H1 (cell line): ENCODE measurements around the gene GLRA1. TPM values are rescaled to one million over a fixed set of nuclear protein-coding genes. Genes with fewer than 3 reads are reported as not detected.

Source experiments
- CTCF ChIA-PET: fragments of 300-600 bp; sonication (Branson Sonifier 250); formaldehyde crosslinking; loops from one replicate; lab custom pipeline; 2021; ENCODE audit not compliant: partially characterized antibody; lab: Charles Lee
- POLR2A ChIA-PET: fragments of 300-600 bp; sonication (Branson Sonifier 250); formaldehyde crosslinking; loops from one replicate; lab custom pipeline; 2021; ENCODE audit warnings: inconsistent platforms; ENCODE audit not compliant: partially characterized antibody; lab: Charles Lee
- DNase-seq, 2 experiments: peaks; one replicate each; pipeline versions ENCODE4 v3.0.0 to v3.0.0-alpha.2; 2010 to 2022; ENCODE audit warnings: low spot score in 2 of 2, low read depth in 1 of 2, mixed read lengths in 1 of 2
- FAIRE-seq: peaks from 2 replicates; lab custom pipeline; 2011; peaks lifted over from hg19 to GRCh38; lab: Jason Lieb, UNC
- H2AFZ ChIP-seq: 2 replicates; pipeline ENCODE4 v1.8.1; 2012; ENCODE audit warnings: low read length, inconsistent platforms
- H2AK5ac ChIP-seq: 2 replicates; pipeline ENCODE4 v1.6.1; 2013; ENCODE audit warnings: low read depth, low read length
- H2BK120ac ChIP-seq: replicated peaks from 2 replicates; pipeline ENCODE3; 2013; ENCODE audit warnings: low read depth, low read length, inconsistent platforms
- H2BK12ac ChIP-seq: 2 replicates; pipeline ENCODE4 v1.6.1; 2013; ENCODE audit warnings: low read depth, low read length
- H2BK15ac ChIP-seq: 2 replicates; pipeline ENCODE4 v1.6.1; 2013; ENCODE audit warnings: low read length
- H2BK20ac ChIP-seq: 2 replicates; pipeline ENCODE4 v1.6.1; 2013; ENCODE audit warnings: low read length
- H2BK5ac ChIP-seq: 2 replicates; pipeline ENCODE4 v1.6.1; 2013; ENCODE audit warnings: low read depth, low read length
- H3K14ac ChIP-seq: 2 replicates; pipeline ENCODE4 v1.6.1; 2013; ENCODE audit warnings: inconsistent platforms; ENCODE audit not compliant: insufficient read length
- H3K18ac ChIP-seq: 2 replicates; pipeline ENCODE4 v1.6.1; 2013; ENCODE audit warnings: low read length; ENCODE audit errors: extremely low read depth
- H3K23ac ChIP-seq: 2 replicates; pipeline ENCODE4 v1.6.1; 2013; ENCODE audit warnings: inconsistent platforms; ENCODE audit not compliant: insufficient read length
- H3K23me2 ChIP-seq: 2 replicates; pipeline ENCODE4 v1.6.1; 2013; ENCODE audit warnings: low read depth, low read length
- H3K27ac ChIP-seq: 2 replicates; pipeline ENCODE4 v1.6.1; 2011; ENCODE audit warnings: low read depth, low read length, inconsistent platforms
- H3K27me3 ChIP-seq, 4 experiments: replicated peaks in 1 of 4; 1 replicate in 1 of 4; 2 replicates in 3 of 4; pipeline versions ENCODE4 v1.6.1 to v1.8.1; 2011 to 2013; ENCODE audit warnings: low read length in 3 of 4, mild to moderate bottlenecking in 3 of 4, inconsistent platforms in 2 of 4, mixed read lengths in 2 of 4, moderate library complexity in 1 of 4; ENCODE audit not compliant: control insufficient read depth in 3 of 4, insufficient read depth in 3 of 4; ENCODE audit errors: extremely low read depth in 1 of 4
- H3K36me3 ChIP-seq, 4 experiments: 2 replicates each; pipeline versions ENCODE4 v1.6.1 to v1.8.1; 2011 to 2013; ENCODE audit warnings: mild to moderate bottlenecking in 4 of 4, low read length in 3 of 4, moderate library complexity in 2 of 4, control low read depth in 1 of 4, inconsistent platforms in 1 of 4; ENCODE audit not compliant: insufficient read depth in 4 of 4, control insufficient read depth in 2 of 4
- H3K4ac ChIP-seq: replicated peaks from 2 replicates; pipeline ENCODE3; 2013; ENCODE audit warnings: low read length, low read depth, mixed read lengths, inconsistent platforms; ENCODE audit not compliant: insufficient read length
- H3K4me1 ChIP-seq, 4 experiments: replicated peaks in 1 of 4; 1 replicate in 1 of 4; 2 replicates in 3 of 4; pipeline versions ENCODE4 v1.6.1 to v1.8.1; 2011 to 2013; ENCODE audit warnings: low read length in 3 of 4, inconsistent platforms in 2 of 4, mixed read lengths in 1 of 4; ENCODE audit not compliant: insufficient read depth in 4 of 4, control insufficient read depth in 3 of 4
- H3K4me2 ChIP-seq, 2 experiments: 2 replicates each; pipeline versions ENCODE4 v1.6.1 to v1.8.1; 2011 to 2013; ENCODE audit warnings: low read depth in 2 of 2, low read length in 2 of 2, control low read depth in 1 of 2, inconsistent platforms in 1 of 2, mild to moderate bottlenecking in 1 of 2; ENCODE audit not compliant: insufficient read depth in 1 of 2
- H3K4me3 ChIP-seq, 4 experiments: fragments of 200-600, 300-600 bp in 1 of 4; sonication (generic), shearing (Covaris generic), sonication (Bioruptor Twin) in 1 of 4; 2 replicates each; pipeline versions ENCODE4 v1.5.1 to v1.8.1; 2011 to 2016; ENCODE audit warnings: low read length in 4 of 4, low read depth in 3 of 4, control low read depth in 2 of 4, inconsistent platforms in 2 of 4, mild to moderate bottlenecking in 2 of 4, mixed read lengths in 1 of 4, moderate library complexity in 1 of 4; ENCODE audit not compliant: insufficient read depth in 2 of 4; ENCODE audit errors: extremely low read depth in 1 of 4
- H3K56ac ChIP-seq: replicated peaks from 2 replicates; pipeline ENCODE3; 2013; ENCODE audit warnings: low read depth, mild to moderate bottlenecking, mixed read lengths, low read length, inconsistent platforms; ENCODE audit not compliant: insufficient read length
- H3K79me1 ChIP-seq: 2 replicates; pipeline ENCODE4 v1.6.1; 2013; ENCODE audit warnings: low read depth, low read length, control low read depth
- H3K79me2 ChIP-seq, 2 experiments: 2 replicates each; pipeline versions ENCODE4 v1.6.1 to v1.8.1; 2012 to 2013; ENCODE audit warnings: low read length in 2 of 2, mild to moderate bottlenecking in 2 of 2, inconsistent platforms in 1 of 2; ENCODE audit not compliant: insufficient read depth in 2 of 2, control insufficient read depth in 1 of 2
- H3K9ac ChIP-seq, 4 experiments: replicated peaks in 1 of 4; 1 replicate in 1 of 4; 2 replicates in 3 of 4; pipeline versions ENCODE4 v1.6.1 to v1.8.1; 2011 to 2013; ENCODE audit warnings: low read depth in 3 of 4, low read length in 3 of 4, control low read depth in 2 of 4, mild to moderate bottlenecking in 2 of 4, moderate library complexity in 2 of 4, inconsistent platforms in 1 of 4; ENCODE audit errors: extremely low read depth in 1 of 4
- H3K9me3 ChIP-seq, 2 experiments: 2 replicates each; pipeline versions ENCODE4 v1.6.1 to v1.8.1; 2012 to 2013; ENCODE audit warnings: mild to moderate bottlenecking in 2 of 2, moderate library complexity in 2 of 2, control low read depth in 1 of 2, inconsistent platforms in 1 of 2, low read depth in 1 of 2, low read length in 1 of 2, mixed read lengths in 1 of 2; ENCODE audit not compliant: insufficient read depth in 2 of 2
- H4K20me1 ChIP-seq, 2 experiments: replicated peaks in 1 of 2; 2 replicates each; pipeline versions ENCODE3 to v1.8.1; 2011 to 2013; ENCODE audit warnings: inconsistent platforms in 2 of 2, low read length in 2 of 2, mild to moderate bottlenecking in 1 of 2; ENCODE audit not compliant: insufficient read depth in 2 of 2, control insufficient read depth in 1 of 2
- H4K5ac ChIP-seq: 2 replicates; pipeline ENCODE4 v1.6.1; 2013; ENCODE audit warnings: low read length, low read depth, mixed read lengths, inconsistent platforms; ENCODE audit not compliant: insufficient read length
- H4K8ac ChIP-seq: 2 replicates; pipeline ENCODE4 v1.8.0; 2013; ENCODE audit warnings: mild to moderate bottlenecking, moderate library complexity, low read length, inconsistent platforms; ENCODE audit not compliant: insufficient read depth; ENCODE audit errors: extremely low read depth
- H4K91ac ChIP-seq: replicated peaks from 2 replicates; pipeline ENCODE3; 2013; ENCODE audit warnings: low read length, mixed read lengths, inconsistent platforms; ENCODE audit not compliant: insufficient read length
- CTBP2 ChIP-seq: IDR thresholded peaks from 2 replicates; pipeline ENCODE4 v1.7.0; 2011; ENCODE audit warnings: borderline replicate concordance, mild to moderate bottlenecking, moderate library complexity, mixed read lengths, low read length; ENCODE audit not compliant: insufficient read depth, insufficient read length
- EGR1 ChIP-seq: IDR thresholded peaks from 2 replicates; pipeline ENCODE4 v1.6.1; 2011; ENCODE audit warnings: low read depth, low read length, borderline replicate concordance
- GABPA ChIP-seq: IDR thresholded peaks from 2 replicates; pipeline ENCODE4 v1.6.1; 2011; ENCODE audit warnings: mild to moderate bottlenecking, low read length, moderate library complexity, borderline replicate concordance; ENCODE audit not compliant: insufficient read depth
- JUN ChIP-seq: IDR thresholded peaks from 2 replicates; pipeline ENCODE4 v1.6.1; 2011; ENCODE audit warnings: low read depth, mild to moderate bottlenecking, improper control_type of control experiment, low read length
- NANOG ChIP-seq: IDR thresholded peaks from 2 replicates; pipeline ENCODE4 v1.6.1; 2011; ENCODE audit warnings: low read length, low read depth, mild to moderate bottlenecking, inconsistent platforms; ENCODE audit not compliant: insufficient read depth, poor library complexity, severe bottlenecking
- POLR2AphosphoS5 ChIP-seq: IDR thresholded peaks from 2 replicates; pipeline ENCODE4 v1.6.1; 2011; ENCODE audit warnings: low read depth, low read length
- SAP30 ChIP-seq: fragments of 300-600 bp; sonication (generic); IDR thresholded peaks from 2 replicates; pipeline ENCODE4 v1.7.1; 2012; ENCODE audit warnings: low read length, moderate library complexity, mild to moderate bottlenecking, inconsistent platforms; ENCODE audit not compliant: insufficient read depth, insufficient replicate concordance
- SIRT6 ChIP-seq: IDR thresholded peaks from one replicate; pipeline ENCODE4 v1.7.1; 2012; ENCODE audit warnings: low read length, inconsistent platforms
- TAF1 ChIP-seq: IDR thresholded peaks from 2 replicates; pipeline ENCODE4 v1.6.1; 2011; ENCODE audit warnings: mild to moderate bottlenecking, low read depth, low read length
- TCF12 ChIP-seq: IDR thresholded peaks from 2 replicates; pipeline ENCODE4 v1.6.1; 2011; ENCODE audit warnings: low read depth, mild to moderate bottlenecking, low read length
- WGBS, 2 experiments: shearing (Covaris generic) in 1 of 2; methylation state at CpG; one replicate each; pipeline versions ENCODE4 v1.1.6 to v1.1.7; 2013 to 2015; ENCODE audit warnings: low lambda C conversion rate in 2 of 2, mixed read lengths in 2 of 2, inconsistent platforms in 1 of 2, low coverage in 1 of 2, missing lambda C conversion rate in 1 of 2; ENCODE audit not compliant: insufficient replicate concordance in 2 of 2, insufficient coverage in 1 of 2, insufficient read length in 1 of 2; ENCODE audit errors: extremely low coverage in 1 of 2, missing lambda C conversion rate in 1 of 2; 5-methylcytosine and 5-hydroxymethylcytosine counted together
- polyA plus RNA-seq, 7 experiments: library from polyadenylated mRNA; depleted of rRNA in 3 of 7; stranded (reverse) in 5 of 7; unstranded in 2 of 7; fragments of >200 nt in 5 of 7; fragments of 200-250 nt in 2 of 7; gene quantifications; 1 replicate in 5 of 7; 2 replicates in 1 of 7; 4 replicates in 1 of 7; pipeline versions ENCODE4 v1.2.1 to v1.2.3, GENCODE V29; 2011 to 2013; ENCODE audit warnings: missing spikeins in 2 of 7, mixed read lengths in 2 of 7
- total RNA-seq: library from RNA; stranded (reverse); fragmentation: NEBNext Ultra II Directional; extraction: Animal tissue kit (Norgen Biotek cat#: 25700); gene quantifications from 2 replicates; pipeline ENCODE4 v1.2.1, GENCODE V29; 2021

The GLRA1 gene
- total and polyA plus RNA-seq, 2 of the 8 experiments (the other 6 are each of a cell fraction or from before 2014, with no cell fraction given): not detected

DNA sequence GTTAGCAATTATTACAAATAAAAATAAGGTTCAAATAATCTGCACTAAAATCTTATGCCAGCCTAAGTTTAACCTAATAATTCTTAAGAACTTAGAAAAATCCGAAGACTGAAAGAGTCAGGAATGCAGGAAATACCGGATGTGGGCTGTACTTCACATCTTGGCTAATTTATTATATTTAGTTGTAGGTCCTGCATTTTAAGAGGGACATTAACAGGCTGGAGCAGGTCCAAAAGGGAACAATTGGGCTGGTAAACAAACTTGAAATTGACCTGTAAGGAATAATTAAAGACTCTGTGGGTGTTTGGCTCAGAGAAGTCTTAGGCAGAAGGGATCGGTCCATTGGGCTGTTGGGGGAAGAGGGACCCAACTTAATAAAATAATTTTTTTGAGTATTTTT is 18.4 kb downstream of the GLRA1 start:
- Histone ChIP-seq H3K4me1 (peaks cover 0 to 6% (median 3%) of the 10 kb centered on the region in 4 experiments; a peak in 4 of 7 replicates), H3K4me3 (no peak overlapping the region), H4K5ac (no peak overlapping the region), H3K9ac (no peak overlapping the region), H2AFZ (no peak overlapping the region), H4K20me1 (peaks cover 0 to 7% of the 10 kb centered on the region in 2 experiments), H3K27me3 (peaks cover 37 to 73% (median 63%) of the 10 kb centered on the region in 4 experiments), H3K4me2 (no peak overlapping the region), H3K79me2 (no peaks in the 10 kb centered on the region), H3K4ac (no peak overlapping the region), H3K27ac (no peak overlapping the region), H2BK15ac (no peak overlapping the region), H4K91ac (no peak overlapping the region), H3K23me2 (no peaks in the 10 kb centered on the region; the same call in 1 of the 2 replicates), H2AK5ac (no peak overlapping the region), H2BK20ac (no peak overlapping the region), H3K9me3 (no peaks in the 10 kb centered on the region), H2BK12ac (no peak overlapping the region), H3K36me3 (no peaks in the 10 kb centered on the region), H3K18ac (no peak overlapping the region), H4K8ac (no peak overlapping the region), H3K23ac (no peak overlapping the region), H3K56ac (no peak overlapping the region), H2BK5ac (no peak overlapping the region), H3K14ac (no peak overlapping the region), H2BK120ac (no peak overlapping the region), H3K79me1 (no peaks in the 10 kb centered on the region)
- ChIA-PET POLR2A (no interaction called here), CTCF (interaction anchor here (1.1 to 1.6 kb wide), 2 partner anchors 18 to 81 kb away, joined by 3 to 4 read pairs; no protein-coding TSS in a partner anchor)
- FAIRE-seq (no peak), DNase-seq (no peak)
- 84% methylated on average over 3 of the region's 3 CpGs; no CpG with 5 or more reads in 1 of the 2 experiments for WGBS, 2 experiments
- TF ChIP-seq SAP30 (no peak), TAF1 (no peak), JUN (no peak), EGR1 (no peak), SIRT6 (no peak), CTBP2 (no peak), NANOG (no peak), GABPA (no peak), TCF12 (no peak), POLR2AphosphoS5 (no peak)
